HTR-8/SVneo (cell line): ENCODE measurements around the gene KRTAP5-3.
"Not testable (repeated sequence)": the region's sequence is repeated elsewhere in the genome, so short reads cannot be mapped to it uniquely, and the experiment has no call there.

Experiments used
- DNase-seq: peaks from one replicate; pipeline ENCODE4 v3.0.0; 2011; ENCODE audit warnings: low spot score, mixed read lengths; ENCODE audit not compliant: insufficient read length
- FAIRE-seq: peaks from 2 replicates; lab custom pipeline; 2011; peaks lifted over from hg19 to GRCh38; lab: Jason Lieb, UNC

Gene KRTAP5-3, protein sequence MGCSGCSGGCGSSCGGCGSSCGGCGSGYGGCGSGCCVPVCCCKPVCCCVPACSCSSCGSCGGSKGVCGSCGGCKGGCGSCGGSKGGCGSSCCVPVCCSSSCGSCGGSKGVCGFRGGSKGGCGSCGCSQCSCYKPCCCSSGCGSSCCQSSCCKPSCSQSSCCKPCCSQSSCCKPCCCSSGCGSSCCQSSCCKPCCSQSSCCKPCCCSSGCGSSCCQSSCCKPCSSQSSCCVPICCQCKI

DNA sequence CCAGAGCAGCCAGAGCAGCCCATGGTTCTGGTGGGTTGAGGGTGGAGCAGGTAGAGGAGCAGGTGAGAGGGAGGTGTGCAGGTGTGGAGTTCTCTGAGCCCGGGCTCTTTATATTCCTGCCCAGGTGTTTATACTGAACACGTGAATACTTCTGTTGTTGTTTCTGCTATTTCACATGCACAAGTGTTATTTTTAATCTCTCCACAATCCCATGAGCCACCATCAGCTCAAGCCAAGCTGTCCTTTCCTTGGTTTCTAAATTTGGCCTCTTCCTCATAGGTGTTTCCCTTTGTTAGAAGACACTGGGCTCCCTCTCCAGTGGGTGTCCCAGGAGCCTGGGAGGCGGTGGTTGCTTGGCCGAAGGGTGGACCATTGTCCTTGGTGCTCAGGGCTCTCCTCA lies at the start of gene KRTAP5-3:
Gene KRTAP5-3, minus strand, starts transcription at position 101 of the 400 bp plus-strand sequence. Its CDS starts 78 bp downstream, at position 23.
- FAIRE-seq (no peak), DNase-seq (no peak)

DNA sequence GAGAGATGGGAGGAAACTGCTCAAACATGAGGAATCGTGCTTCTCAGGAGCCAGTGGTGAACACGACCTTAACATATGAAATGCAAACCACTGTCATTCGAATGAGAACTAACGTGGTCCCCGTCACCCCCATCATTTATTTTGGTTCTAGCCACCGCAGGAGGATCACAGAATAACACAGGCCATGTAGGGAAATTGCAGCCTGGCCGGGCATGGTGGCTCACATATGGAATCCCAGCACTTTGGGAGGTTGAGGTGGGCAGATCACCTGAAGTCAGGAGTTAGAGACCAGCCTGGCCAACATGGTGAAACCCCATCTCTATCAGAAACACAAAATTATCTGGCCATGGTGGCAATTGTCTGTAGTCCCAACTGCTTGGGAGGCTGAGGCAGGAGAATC lies 48.4 kb upstream of the KRTAP5-3 start:
- FAIRE-seq (no peak), DNase-seq (no peak)

DNA sequence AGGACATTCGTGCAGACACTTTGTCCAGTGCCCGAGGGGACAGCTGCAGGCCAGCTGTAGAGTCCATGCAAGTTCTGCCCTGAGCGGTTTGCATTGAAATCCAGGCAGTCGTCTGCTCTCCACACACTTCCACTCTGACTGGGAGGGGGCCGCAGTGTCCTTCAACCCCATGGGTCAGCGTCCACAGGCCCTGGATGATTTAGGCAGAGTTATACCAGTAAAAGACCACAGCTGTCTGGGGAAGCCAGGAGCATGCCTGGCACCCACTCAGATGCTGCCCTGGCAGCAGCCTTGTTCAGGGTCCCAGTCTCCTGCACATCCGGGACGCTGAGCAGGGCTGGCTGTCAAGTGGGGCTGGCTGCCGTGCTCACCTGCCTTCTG lies 47.8 kb upstream of the KRTAP5-3 start:
- DNase-seq (no peak), FAIRE-seq (no peak)

DNA sequence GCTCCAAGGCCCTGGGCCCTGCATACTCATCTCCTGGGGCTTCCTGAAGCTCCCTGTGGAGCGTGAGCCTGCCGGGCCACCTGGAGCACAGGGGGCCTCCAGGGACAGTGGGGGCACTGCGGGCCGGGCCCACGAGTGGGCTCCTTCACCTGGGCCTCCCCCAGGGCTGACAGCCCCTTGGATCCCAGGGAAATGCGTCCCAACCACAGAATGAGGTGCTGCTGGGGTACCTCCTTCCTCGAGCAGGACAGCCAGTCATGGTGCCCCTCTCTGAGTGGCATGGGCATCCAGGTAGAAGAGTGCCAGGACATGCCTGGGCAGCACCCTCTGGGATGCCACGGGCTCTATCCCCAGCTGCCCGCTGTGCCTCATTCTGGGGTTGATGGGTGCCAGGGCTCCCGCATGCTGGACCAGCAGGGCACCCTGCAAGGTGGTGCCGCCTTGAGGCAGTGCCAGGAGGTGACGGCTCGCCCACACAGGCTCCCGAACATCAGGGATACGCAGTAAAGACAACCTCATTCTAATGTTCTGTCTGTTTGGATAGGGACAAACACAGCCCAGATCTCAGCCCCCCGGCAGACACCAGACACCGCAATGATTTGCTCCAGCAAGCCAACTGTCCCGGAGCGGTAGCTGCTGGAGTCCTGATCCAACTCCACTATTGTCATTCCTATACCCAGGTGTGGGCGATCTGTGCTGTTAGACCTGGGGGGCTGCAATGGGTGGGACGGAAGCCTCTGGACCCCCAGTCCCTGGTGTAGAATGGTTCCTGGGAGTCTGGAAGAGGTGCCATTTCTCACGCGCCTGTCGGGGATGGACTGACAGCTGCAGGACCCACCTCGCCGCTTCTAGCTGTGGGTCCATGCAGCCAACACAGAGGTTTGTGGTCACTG lies 47.2 kb upstream of the KRTAP5-3 start:
- DNase-seq (no peak), FAIRE-seq (no peak)

DNA sequence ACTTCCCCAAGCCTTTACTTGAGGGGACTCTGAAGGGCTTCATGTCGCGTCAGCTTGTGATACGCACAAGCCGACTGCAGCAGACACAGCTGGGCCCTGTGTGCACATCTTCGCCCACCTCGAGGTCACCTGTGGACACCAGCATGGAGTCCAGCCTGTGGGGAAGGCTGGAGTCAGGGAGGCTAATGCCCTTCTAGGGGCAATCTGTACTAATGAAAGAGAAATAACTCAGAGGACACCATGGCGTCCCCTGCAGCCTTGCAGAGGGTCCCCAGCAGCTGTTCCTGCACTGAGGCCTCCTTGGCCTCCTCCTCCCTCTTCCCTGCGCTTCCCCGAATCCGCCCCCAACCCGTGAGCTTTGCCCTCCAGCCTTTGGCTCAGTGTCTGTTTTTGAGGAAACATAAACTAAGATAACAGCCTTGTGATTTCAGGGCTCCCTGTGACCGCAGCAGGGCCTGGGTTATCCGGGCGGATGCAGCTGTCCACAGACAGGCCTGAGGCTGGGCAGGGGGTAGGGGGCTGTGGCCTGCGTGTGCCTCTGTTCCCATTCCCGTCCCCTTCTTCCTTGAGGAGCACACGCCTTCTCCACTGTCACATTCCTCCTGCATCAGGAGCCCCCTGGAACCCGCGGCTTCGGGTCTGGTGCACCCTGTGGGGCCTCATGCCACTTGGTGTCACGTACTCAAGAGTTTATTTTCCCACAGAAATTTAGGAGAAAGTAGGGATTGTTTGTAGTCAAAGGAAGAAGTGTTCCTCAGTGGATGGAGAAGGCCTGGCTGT lies 46.3 kb upstream of the KRTAP5-3 start:
- no peak for DNase-seq
- no peak for FAIRE-seq

DNA sequence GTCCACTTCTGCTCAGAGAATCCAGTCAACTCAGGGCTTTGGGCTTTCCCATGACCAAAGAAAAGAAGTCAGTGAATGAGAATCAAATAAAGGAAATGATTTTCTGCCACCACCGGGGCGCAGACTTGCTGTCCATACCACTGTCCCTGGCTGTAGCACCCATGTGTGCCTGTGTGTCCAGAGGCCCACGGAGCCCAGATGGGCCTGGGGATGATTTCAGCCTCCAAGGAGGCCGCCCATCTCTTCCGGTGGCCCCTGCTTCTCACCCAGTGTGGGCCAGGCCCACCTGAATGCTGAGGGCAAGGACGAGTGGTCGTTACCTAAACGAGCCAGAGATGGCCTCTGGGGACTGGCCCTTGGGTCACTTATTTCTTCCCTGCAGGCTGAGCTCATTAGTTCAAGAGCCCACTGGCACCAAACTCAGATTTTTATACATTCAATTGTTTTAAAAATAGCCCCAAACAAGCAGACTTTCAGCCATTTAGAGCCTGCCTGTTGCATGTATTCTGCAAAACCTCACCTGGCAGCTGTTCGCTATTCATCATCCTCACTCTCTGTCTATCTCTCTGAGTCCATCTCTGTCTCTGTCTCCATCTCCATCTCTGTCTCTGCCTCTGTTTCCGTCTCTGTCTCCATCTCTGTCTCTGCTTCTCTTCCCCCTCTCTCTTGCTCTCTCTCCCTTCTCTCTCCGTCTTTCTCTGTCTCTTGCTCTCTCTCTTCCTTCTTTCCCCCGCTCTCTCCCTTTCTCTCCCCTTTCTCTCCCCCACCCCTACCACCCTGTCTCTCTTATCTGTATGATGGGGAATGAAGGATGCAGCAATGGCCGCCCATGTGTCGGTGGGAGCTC lies 45.5 kb upstream of the KRTAP5-3 start:
- FAIRE-seq (no peak), DNase-seq (no peak)

DNA sequence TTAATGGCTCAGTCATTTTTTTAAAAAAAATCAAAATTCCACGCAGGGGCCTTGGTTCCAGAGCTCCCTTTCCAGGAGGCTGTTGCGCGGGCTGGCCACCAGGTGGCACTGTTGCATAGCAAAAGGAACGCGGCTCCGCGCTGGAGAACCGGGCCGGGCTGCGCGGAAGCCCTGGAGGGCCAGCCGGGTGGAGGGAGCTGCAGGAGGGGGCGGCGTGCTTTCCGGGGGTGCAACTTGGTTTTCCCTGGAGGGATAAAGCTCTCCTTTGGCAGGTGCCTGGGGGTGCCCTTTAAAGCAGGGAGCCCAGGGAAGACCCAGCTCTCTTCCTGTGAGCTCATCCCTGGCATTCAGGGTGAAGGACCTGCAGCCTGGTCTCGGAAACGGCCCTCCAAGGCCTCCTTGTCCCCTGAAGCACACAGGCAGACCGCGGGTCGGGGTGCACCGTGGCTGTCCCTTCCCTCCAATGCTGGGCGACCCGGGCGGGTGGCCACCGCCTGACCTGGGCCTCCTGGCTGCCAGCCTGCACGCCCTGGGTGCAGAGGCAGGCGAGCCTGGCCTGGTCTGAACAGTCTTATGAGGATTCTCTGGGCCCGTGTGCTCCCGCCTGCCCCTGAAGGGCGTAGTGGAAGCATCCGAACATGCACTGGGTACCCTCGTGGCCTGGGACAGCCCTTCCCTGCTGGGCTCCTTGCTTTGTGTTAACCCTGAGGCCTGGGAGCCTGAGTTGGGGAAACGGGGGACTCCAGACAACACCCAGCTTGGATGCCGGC lies 44.7 kb upstream of the KRTAP5-3 start:
- DNase-seq (peak; percentile 87), FAIRE-seq (peak; percentile 60)

DNA sequence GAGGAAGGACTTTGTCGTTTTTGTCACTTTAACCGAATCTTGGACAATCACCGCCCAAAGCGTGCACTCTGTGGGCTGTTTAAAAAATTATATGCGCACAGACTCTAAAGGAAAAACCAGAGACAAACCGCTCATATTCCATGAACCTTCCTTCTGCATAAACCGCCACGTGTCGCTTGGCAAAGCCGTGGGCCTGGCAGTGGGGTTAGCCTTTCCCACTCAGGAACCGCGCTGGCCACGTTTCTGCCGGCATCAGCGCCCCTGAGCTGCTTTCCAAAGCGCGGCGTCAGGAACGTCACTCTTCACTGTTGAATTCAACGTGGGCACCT lies 44.1 kb upstream of the KRTAP5-3 start:
- DNase-seq = no peak
- FAIRE-seq = no peak

DNA sequence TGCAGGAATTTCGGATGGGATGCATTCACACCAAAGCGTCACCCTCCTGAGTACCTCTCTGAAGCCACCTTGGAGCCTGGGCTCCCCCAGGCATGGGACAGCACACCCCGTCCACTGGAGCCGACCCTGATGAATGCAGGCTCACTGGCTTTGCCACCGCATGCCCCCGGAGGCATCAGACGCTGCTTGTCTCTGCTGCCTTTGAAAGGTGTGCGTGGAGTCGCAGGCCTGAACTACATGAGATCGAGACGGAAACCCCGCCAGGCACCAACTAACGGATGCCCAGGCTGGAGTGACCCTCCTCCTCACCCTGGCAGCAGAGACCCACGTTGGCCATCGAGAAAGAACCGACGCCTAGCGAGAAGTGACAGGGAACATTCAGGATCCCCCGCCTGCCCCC lies 43.8 kb upstream of the KRTAP5-3 start:
- DNase-seq = no peak
- no peak for FAIRE-seq

DNA sequence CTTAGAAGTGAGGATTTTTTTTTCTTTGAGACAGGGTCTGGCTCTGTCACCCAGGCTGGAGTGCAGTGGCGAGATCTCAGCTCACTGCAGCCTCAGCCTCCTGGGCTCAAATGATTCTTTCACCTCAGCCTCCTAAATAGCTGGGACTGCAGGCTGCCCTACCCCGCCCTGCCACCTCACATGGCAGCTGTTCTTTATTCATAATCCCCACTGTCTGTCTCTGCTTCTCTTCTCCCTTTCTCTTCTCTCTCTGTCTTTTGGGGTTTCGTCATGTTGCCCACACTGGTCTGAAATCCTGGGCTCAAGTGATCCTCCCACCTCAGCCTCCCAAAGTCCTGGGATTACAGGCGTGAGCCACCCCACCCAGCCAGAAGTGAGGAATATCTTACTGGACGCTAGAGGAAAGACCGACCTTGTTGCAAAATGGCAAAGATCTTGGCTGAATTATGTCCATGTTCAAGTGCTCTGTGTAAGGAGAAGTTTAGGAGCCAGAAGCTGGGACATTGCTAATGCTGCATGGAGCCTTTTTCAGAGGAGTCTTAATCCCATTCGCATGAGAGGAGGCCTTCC lies 43.2 kb upstream of the KRTAP5-3 start:
- no peak for DNase-seq
- no peak for FAIRE-seq

DNA sequence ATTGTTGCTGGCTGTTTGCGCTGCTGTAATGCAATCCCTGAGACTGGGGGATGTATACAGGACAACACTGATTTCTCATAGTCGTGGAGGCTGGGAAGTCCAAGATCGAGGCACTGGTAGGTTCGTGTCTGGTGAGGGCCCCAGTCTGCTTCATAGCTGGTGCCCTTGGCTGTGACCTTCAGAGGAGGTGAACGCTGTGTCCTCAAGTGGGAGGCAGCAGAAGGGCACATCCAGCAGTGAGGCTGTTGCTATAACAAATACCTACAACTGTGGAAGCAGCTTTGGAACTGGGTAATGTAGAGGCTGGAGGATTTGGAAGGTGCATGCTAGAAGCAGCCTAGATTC lies 42.6 kb upstream of the KRTAP5-3 start:
- FAIRE-seq = no peak
- no peak for DNase-seq

DNA sequence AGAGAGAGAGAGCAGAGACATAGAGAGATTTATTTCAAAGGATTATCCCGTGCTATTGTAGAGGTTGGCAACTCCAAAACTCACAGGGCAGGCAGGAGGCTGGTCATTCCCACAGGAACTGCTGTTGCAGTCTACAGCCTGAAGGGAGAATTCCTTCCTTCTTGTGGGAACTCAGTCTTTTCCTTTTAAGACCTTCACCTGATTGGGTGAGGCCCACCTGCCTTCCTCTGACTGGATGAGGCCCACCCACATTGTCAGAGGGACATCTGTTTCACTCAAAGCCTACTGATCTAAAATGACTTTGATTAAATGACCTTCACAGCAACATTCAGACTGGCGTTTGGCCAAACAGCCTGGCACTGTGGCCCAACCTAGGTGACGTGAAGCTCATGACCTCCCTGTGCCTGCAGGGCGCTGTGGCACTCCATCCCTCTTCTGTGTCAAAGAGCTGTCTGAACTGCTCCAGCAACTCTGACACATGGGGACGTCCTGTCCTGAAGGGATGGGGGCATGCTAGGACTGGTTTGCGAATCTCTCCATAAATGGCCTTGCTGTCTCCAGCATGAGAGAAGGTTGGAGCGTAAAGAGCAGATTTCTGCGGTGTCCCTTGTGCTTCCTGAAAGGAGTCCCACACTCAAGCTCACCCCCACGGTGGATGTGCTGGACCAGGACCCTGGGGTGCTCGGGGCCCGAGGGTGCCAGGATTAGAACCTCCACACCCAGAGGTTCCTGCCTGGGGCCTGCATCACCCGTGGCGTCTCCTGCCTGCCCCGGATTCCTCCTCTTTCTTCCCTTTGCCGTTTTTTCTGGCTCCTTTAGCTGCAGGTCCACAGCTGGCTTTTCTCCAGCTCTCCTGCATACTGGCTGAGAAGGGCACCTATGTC lies 42.0 kb upstream of the KRTAP5-3 start:
- DNase-seq (no peak), FAIRE-seq (no peak)

DNA sequence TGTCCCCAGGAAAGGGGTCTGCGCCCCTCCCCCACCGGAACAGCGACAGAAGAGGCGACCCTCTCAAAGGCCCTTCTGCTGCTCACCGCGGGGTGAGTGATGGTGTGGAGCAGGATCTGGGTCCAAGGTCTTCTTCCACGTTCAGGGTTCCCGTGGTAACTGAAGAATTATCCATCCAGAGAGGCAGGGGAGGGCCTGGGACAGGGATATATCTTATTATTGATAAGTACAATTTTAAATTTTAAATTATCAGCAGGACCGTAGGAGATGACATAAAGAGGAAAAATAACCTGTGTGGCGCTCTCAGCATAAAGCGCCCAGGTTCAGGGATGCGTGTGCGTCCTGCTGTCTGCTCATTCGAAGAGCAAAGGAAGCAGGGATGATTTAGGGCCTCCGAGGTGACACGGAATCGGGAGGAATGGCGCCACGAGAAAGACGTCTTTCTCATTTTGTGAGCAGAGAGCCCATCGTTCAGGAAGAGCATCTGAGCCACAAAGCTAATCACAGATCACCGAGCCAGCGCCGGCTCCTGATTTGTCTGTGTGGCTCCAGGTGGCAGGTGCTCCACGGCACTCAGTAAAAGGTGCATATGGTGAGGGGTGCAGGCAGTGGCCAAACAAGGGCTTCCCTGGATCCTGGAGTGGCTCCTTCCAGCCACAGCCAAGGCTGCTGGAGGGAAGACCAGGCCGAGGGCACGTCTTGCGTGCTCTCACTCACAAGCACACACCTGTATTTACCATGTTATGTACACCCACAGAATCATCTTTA lies 40.6 kb upstream of the KRTAP5-3 start:
- FAIRE-seq (no peak), DNase-seq (no peak)

DNA sequence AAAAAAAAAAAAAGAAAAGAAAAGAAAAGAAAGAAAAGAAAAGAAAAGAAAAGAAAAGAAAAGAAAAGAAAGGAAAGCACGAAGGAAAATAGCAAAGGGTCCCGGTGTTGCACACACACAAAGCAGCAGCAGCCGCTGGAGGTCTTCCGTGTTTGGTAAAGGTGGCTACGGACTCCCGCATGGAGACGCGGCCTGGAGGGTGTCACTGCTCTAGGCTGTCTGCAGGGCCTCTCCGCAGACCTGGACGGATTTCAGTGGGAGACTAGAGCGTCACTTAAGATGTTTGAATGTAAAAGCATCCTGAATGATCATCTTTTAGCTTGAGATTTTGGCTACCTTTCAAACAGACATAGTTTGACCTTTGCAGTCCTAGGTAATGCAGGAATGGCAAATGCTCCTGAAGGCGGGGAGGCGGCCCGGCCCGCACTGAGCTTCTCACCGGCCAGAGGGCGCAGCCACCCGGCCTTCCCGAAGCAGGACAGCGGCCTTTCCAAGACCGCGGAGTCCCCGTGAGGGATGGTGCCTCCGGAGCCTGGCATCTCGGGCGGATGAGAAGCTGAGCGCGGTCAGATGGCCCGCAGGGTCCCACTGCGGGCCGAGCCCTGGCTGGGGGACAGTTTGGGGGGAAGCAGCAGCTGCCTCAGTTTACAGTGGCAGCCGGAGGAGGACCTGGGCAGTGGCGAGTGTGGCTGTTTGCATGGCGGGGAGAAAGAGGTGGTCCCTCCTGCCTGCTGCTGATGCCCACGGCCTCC lies 39.8 kb upstream of the KRTAP5-3 start:
- FAIRE-seq = no peak
- DNase-seq = no peak

DNA sequence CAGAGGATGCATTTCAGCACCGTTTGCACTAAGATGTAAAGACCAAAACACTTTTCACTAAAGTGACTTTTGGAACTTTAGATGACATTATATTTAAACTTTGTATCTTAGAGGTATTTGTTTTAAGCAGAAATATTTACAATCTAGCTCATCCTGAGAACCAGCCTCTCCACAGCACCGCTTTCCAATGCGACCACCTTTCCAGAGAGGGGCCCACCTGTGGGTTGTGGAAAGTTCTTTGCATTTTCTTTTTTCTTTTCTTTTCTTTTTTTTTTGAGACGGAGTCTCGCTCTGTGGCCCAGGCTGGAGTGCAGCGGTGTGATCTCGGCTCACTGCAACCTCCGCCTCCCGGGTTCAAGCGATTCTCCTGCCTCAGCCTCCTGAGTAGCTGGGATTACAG lies 38.3 kb upstream of the KRTAP5-3 start:
- DNase-seq, FAIRE-seq: not testable (repeated sequence)

DNA sequence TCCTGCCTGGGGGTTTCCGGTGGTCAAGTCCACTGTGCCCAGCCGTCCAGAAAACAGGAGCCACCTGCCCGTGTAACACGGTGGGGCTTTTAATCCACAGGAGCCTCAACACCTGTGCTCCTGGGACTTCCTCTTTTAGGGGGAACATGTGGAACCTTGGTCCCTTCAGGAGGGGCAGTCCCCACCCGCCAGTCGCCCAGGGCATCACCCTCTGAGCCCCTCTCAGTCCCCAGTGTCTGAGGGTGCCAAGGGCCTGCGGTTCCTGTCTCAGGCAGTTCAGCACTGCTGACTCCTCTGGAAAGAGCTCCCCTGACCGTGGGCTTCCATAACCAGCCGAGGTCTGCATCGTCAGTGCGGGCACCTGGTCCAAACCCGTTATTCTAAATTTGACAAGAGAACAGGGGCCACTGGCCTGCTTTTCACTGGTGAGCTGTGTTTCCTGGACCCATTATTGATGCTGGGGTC lies 37.1 kb upstream of the KRTAP5-3 start:
- DNase-seq (no peak), FAIRE-seq (no peak)
